Colonic mucosa (tissue), 4 donors: ENCODE measurements around the gene ADD1. TPM values are rescaled to one million over a fixed set of nuclear protein-coding genes. Genes with fewer than 3 reads are reported as not detected.
"Not testable (repeated sequence)": the region's sequence is repeated elsewhere in the genome, so short reads cannot be mapped to it uniquely, and the experiment has no call there.

Experiments used
- DNase-seq: peaks from one replicate; pipeline ENCODE4 v3.0.0-alpha.2; 2020
- H3K27ac ChIP-seq: fragments of 200-600 bp; one replicate; pipeline ENCODE4 v1.8.0; 2021
- H3K27me3 ChIP-seq: fragments of 200-600 bp; one replicate; pipeline ENCODE4 v1.8.0; 2021
- H3K36me3 ChIP-seq: fragments of 200-600 bp; one replicate; pipeline ENCODE4 v1.8.0; 2021
- H3K4me1 ChIP-seq: fragments of 200-600 bp; one replicate; pipeline ENCODE4 v1.8.0; 2021; ENCODE audit warnings: mild to moderate bottlenecking
- H3K4me3 ChIP-seq: fragments of 200-600 bp; one replicate; pipeline ENCODE4 v1.8.0; 2021
- H3K9ac ChIP-seq, 2 donors: one replicate each; pipeline ENCODE4 v1.7.0; 2013; ENCODE audit warnings: control low read depth in 2 of 2, low read depth in 2 of 2, low read length in 2 of 2
- H3K9me3 ChIP-seq: fragments of 200-600 bp; one replicate; pipeline ENCODE4 v1.8.0; 2021
- CTCF ChIP-seq: fragments of 200-600 bp; IDR thresholded peaks from one replicate; pipeline ENCODE4 v1.8.0; 2022; ENCODE audit warnings: antibody characterized with exemption, mild to moderate bottlenecking
- intact Hi-C: fragments of 100-400 bp; cut with DNase I; formaldehyde crosslinking; loops from one replicate; pipeline ENCODE4 v1.14.1; 2022
- total RNA-seq, 2 donors: library from RNA; stranded (reverse); fragmentation: NEBNext Ultra II Directional in 1 of 2; extraction: Animal tissue kit (Norgen Biotek cat#: 25700) in 1 of 2; gene quantifications; one replicate each; pipeline ENCODE4 v1.2.1, GENCODE V29; 2021
- donor health status: healthy.
- donor health status: DM: no; HTN: no; CAD: no.
- donor health status: DM: no; HTN: no; CAD: no.

The ADD1 gene
- total RNA-seq, 2 donors from 2014 or later: 223 to 233 TPM

- no peaks in the 10 kb centered on the region for H3K27me3 ChIP-seq
- DNase-seq: no peak
- H3K4me3 ChIP-seq: no peak overlapping the region
- H3K9ac ChIP-seq: no peak overlapping the region
- H3K9me3 ChIP-seq: no peaks in the 10 kb centered on the region
- intact Hi-C loops: no loop called here
- H3K27ac ChIP-seq: no peak overlapping the region
- H3K36me3 ChIP-seq: no peaks in the 10 kb centered on the region
- H3K4me1 ChIP-seq: no peaks in the 10 kb centered on the region
- no peak for TF ChIP-seq CTCF
Observed at GRCh38 chr4:2914256-2915126, 70.8 kb downstream of the ADD1 start.

GRCh38 chr4:2915789-2916188 is 72.1 kb downstream of the ADD1 start:
- intact Hi-C loops: no loop called here
- no peak for TF ChIP-seq CTCF
- Histone ChIP-seq H3K9ac (no peak overlapping the region), H3K9me3 (no peaks in the 10 kb centered on the region), H3K4me3 (no peak overlapping the region), H3K27me3 (no peaks in the 10 kb centered on the region), H3K36me3 (no peaks in the 10 kb centered on the region), H3K27ac (no peak overlapping the region), H3K4me1 (no peaks in the 10 kb centered on the region)
- DNase-seq: no peak

- H3K9ac ChIP-seq, H3K4me1 ChIP-seq, intact Hi-C loops, H3K27me3 ChIP-seq, H3K36me3 ChIP-seq, H3K4me3 ChIP-seq, H3K9me3 ChIP-seq, DNase-seq, H3K27ac ChIP-seq: not testable (repeated sequence)
Observed at GRCh38 chr4:2916696-2917095, 73.1 kb downstream of the ADD1 start.

GRCh38 chr4:2918300-2918699 is 74.7 kb downstream of the ADD1 start:
- intact Hi-C loops, H3K36me3 ChIP-seq, H3K9me3 ChIP-seq, H3K9ac ChIP-seq, H3K27me3 ChIP-seq, H3K27ac ChIP-seq, DNase-seq, H3K4me3 ChIP-seq, H3K4me1 ChIP-seq: not testable (repeated sequence)

GRCh38 chr4:2918714-2919113 is 75.1 kb downstream of the ADD1 start:
- H3K27me3 ChIP-seq, H3K27ac ChIP-seq, H3K9me3 ChIP-seq, H3K4me1 ChIP-seq, DNase-seq, intact Hi-C loops, H3K9ac ChIP-seq, H3K4me3 ChIP-seq, H3K36me3 ChIP-seq: not testable (repeated sequence)

GRCh38 chr4:2922453-2923101 is 78.9 kb downstream of the ADD1 start:
- H3K4me3 ChIP-seq, H3K27ac ChIP-seq, H3K27me3 ChIP-seq, H3K9ac ChIP-seq, DNase-seq, H3K9me3 ChIP-seq, intact Hi-C loops, H3K4me1 ChIP-seq: not testable (repeated sequence)
- peaks cover 13% of the 10 kb centered on the region for H3K36me3 ChIP-seq

GRCh38 chr4:2923141-2923551 is 79.5 kb downstream of the ADD1 start:
- TF ChIP-seq CTCF: no peak
- H3K27ac ChIP-seq: no peak overlapping the region
- H3K9me3 ChIP-seq: no peaks in the 10 kb centered on the region
- no peak overlapping the region for H3K4me3 ChIP-seq
- peaks cover 13% of the 10 kb centered on the region for H3K36me3 ChIP-seq
- intact Hi-C loops: no loop called here
- no peak overlapping the region for H3K9ac ChIP-seq
- no peaks in the 10 kb centered on the region for H3K27me3 ChIP-seq
- no peaks in the 10 kb centered on the region for H3K4me1 ChIP-seq
- DNase-seq: no peak
